GM19035 (cell line): Measurements from ENCODE around the gene BUD31.
"Not testable (repeated sequence)": the region's sequence is repeated elsewhere in the genome, so short reads cannot be mapped to it uniquely, and the experiment has no call there.

ENCODE experiments used
- ATAC-seq: cut with Tn5 transposase; IDR thresholded peaks from one replicate; pipeline ENCODE4 v1.9.1; 2021; ENCODE audit not compliant: unreplicated experiment

Gene BUD31

GRCh38 chr7:99380032-99380822 is 28.5 kb upstream of the BUD31 start:
- ATAC-seq, result peak; percentile 36

- ATAC-seq, result peak; percentile 74
These were observed 27.7 kb upstream of the BUD31 start for GRCh38 chr7:99380823-99381663.

- ATAC-seq, result no peak
These were observed 27.1 kb upstream of the BUD31 start for GRCh38 chr7:99381664-99382075.

GRCh38 chr7:99383203-99383602 is 25.6 kb upstream of the BUD31 start:
- no peak for ATAC-seq

GRCh38 chr7:99383791-99384370 is 24.9 kb upstream of the BUD31 start:
- ATAC-seq, result no peak

- no peak for ATAC-seq
These were observed 24.2 kb upstream of the BUD31 start for GRCh38 chr7:99384523-99384922.

- ATAC-seq, result no peak
These were observed 23.2 kb upstream of the BUD31 start for GRCh38 chr7:99385564-99385963.

- no peak for ATAC-seq
These were observed 22.1 kb upstream of the BUD31 start for GRCh38 chr7:99386584-99387238.

GRCh38 chr7:99387239-99387635 is 21.5 kb upstream of the BUD31 start:
- ATAC-seq, result not testable (repeated sequence)

GRCh38 chr7:99387912-99388311 is 20.9 kb upstream of the BUD31 start:
- no peak for ATAC-seq

- ATAC-seq, result no peak
These were observed 19.0 kb upstream of the BUD31 start for GRCh38 chr7:99389772-99390171.

GRCh38 chr7:99390941-99391602 is 17.7 kb upstream of the BUD31 start:
- no peak for ATAC-seq

- no peak for ATAC-seq
These were observed 16.7 kb upstream of the BUD31 start for GRCh38 chr7:99392046-99392445.

GRCh38 chr7:99392659-99393354 is 16.0 kb upstream of the BUD31 start:
- no peak for ATAC-seq

GRCh38 chr7:99393355-99394187 is 15.2 kb upstream of the BUD31 start:
- ATAC-seq, result no peak

- ATAC-seq, result no peak
These were observed 14.6 kb upstream of the BUD31 start for GRCh38 chr7:99394188-99394502.

GRCh38 chr7:99395616-99396327 is 13.0 kb upstream of the BUD31 start:
- no peak for ATAC-seq

GRCh38 chr7:99396418-99397296 is 12.1 kb upstream of the BUD31 start:
- ATAC-seq, result no peak
